ENCODE data around the gene CSTPP1. TPM values are rescaled to one million over a fixed set of nuclear protein-coding genes. Genes with fewer than 3 reads are reported as not detected.
"Not testable (repeated sequence)": the region's sequence is repeated elsewhere in the genome, so short reads cannot be mapped to it uniquely, and the experiment has no call there.

Gene CSTPP1
- total RNA-seq, 3 donors from 2014 or later: 13.4 to 43.6 (median 30.5) TPM

GRCh38 chr11:46918788-46919513 is 17.6 kb upstream of the CSTPP1 start:
- Histone ChIP-seq H3K36me3 (no peaks in the 10 kb centered on the region), H3K27ac (peak overlapping the region; percentile 48 to 53), H3K4me1 (no peaks in the 10 kb centered on the region), H3K27me3 (no peaks in the 10 kb centered on the region), H3K4me3 (peak overlapping the region; percentile 61 to 83 (median 70)), H3K9me3 (no peaks in the 10 kb centered on the region)
- intact Hi-C loops (cut with DNase I; ENCODE audit: low total_unique reads): no loop called here
- DNase-seq (ENCODE audit: low spot score in 2 of 2): no peak
- TF ChIP-seq CTCF (IDR thresholded peaks at IDR 0.05): no peak
- no peak for TF ChIP-seq POLR2AphosphoS5 (IDR thresholded peaks at IDR 0.05)
- no peak for TF ChIP-seq POLR2A (IDR thresholded peaks at IDR 0.05)

- Histone ChIP-seq H3K27ac (peak overlapping the region; percentile 46 to 48), H3K9me3 (no peaks in the 10 kb centered on the region), H3K36me3 (no peaks in the 10 kb centered on the region), H3K4me3 (no peak overlapping the region), H3K27me3 (no peaks in the 10 kb centered on the region), H3K4me1 (no peaks in the 10 kb centered on the region)
- DNase-seq (ENCODE audit: low spot score in 2 of 2): no peak
- TF ChIP-seq CTCF (IDR thresholded peaks at IDR 0.05) (no peak), POLR2A (IDR thresholded peaks at IDR 0.05) (no peak), POLR2AphosphoS5 (IDR thresholded peaks at IDR 0.05) (no peak)
- intact Hi-C loops (cut with DNase I; ENCODE audit: low total_unique reads): no loop called here
Observed at GRCh38 chr11:46920755-46921154, 15.8 kb upstream of the CSTPP1 start.

GRCh38 chr11:46927928-46928327 is 8.6 kb upstream of the CSTPP1 start:
- H3K4me3 ChIP-seq; DNase-seq (ENCODE audit: low spot score in 2 of 2); H3K27me3 ChIP-seq; H3K9me3 ChIP-seq; H3K4me1 ChIP-seq; H3K36me3 ChIP-seq; H3K27ac ChIP-seq; intact Hi-C loops (cut with DNase I; ENCODE audit: low total_unique reads): not testable (repeated sequence)

GRCh38 chr11:46928701-46929100 is 7.9 kb upstream of the CSTPP1 start:
- intact Hi-C loops (cut with DNase I; ENCODE audit: low total_unique reads); H3K9me3 ChIP-seq; DNase-seq (ENCODE audit: low spot score in 2 of 2); H3K36me3 ChIP-seq; H3K27ac ChIP-seq; H3K4me1 ChIP-seq; H3K4me3 ChIP-seq; H3K27me3 ChIP-seq: not testable (repeated sequence)

- no peak overlapping the region for H3K27ac ChIP-seq
- no peak for TF ChIP-seq POLR2A (IDR thresholded peaks at IDR 0.05)
- TF ChIP-seq POLR2AphosphoS5 (IDR thresholded peaks at IDR 0.05): no peak
- no peak for TF ChIP-seq CTCF (IDR thresholded peaks at IDR 0.05)
- H3K4me3 ChIP-seq: no peak overlapping the region
- H3K27me3 ChIP-seq: no peaks in the 10 kb centered on the region
- H3K4me1 ChIP-seq: no peaks in the 10 kb centered on the region
- no peaks in the 10 kb centered on the region for H3K9me3 ChIP-seq
- no peak for DNase-seq (ENCODE audit: low spot score in 2 of 2)
- intact Hi-C loops (cut with DNase I; ENCODE audit: low total_unique reads): no loop called here
- no peaks in the 10 kb centered on the region for H3K36me3 ChIP-seq
Observed at GRCh38 chr11:46930089-46930488, 6.5 kb upstream of the CSTPP1 start.

GRCh38 chr11:46942172-46942571 is 5.6 kb downstream of the CSTPP1 start:
- Histone ChIP-seq H3K36me3 (no peaks in the 10 kb centered on the region), H3K27ac (no peak overlapping the region), H3K27me3 (no peaks in the 10 kb centered on the region), H3K4me1 (no peaks in the 10 kb centered on the region), H3K9me3 (no peaks in the 10 kb centered on the region), H3K4me3 (no peak overlapping the region)
- no peak for DNase-seq (ENCODE audit: low spot score in 2 of 2)
- intact Hi-C loops (cut with DNase I; ENCODE audit: low total_unique reads): no loop called here
- TF ChIP-seq POLR2AphosphoS5 (IDR thresholded peaks at IDR 0.05): no peak
- no peak for TF ChIP-seq CTCF (IDR thresholded peaks at IDR 0.05)
- TF ChIP-seq POLR2A (IDR thresholded peaks at IDR 0.05): no peak
